A673 (cell line): ENCODE results near the gene TCF20.

Experiments used
- EZH2 ChIP-seq: fragments of 200-600 bp; sonication (generic); IDR thresholded peaks from 2 replicates; pipeline ENCODE4 v1.6.1; 2017; ENCODE audit warnings: borderline replicate concordance, low read depth, mild to moderate bottlenecking, mixed read lengths, antibody characterized with exemption, low read length; ENCODE audit not compliant: poor library complexity, severe bottlenecking
- TF ChIP-seq, protein P1 (sequence below): fragments of 300-800, 200-600 bp; sonication (generic); conservative IDR thresholded peaks from 2 replicates; pipeline ENCODE4 v1.5.1; 2017; ENCODE audit warnings: low read depth, mild to moderate bottlenecking, antibody characterized with exemption, low read length, moderate library complexity, mixed read lengths

DNA sequence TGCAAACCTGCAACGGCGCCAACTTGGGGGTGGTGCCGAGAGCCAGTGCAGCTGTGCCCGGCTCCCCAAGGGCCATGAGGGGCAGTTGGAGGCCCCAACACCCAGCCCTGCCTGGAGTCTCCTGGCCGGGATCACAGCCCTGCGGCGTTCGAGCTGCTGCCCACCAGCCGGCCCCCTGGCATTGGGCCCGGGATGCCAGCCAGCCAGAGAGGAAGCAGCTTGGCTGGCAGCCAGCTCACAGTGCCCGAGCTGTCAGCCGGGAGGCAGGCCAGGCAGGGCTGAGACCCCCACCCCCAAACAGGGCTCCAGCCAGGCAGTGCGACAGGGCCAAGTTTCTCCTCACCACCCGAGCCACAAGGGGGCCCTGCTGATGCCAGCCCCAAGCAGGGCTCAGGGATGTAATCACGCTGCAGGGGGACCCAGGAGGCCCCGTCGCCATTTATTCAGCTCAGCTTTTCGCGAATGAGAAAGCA lies 26.0 kb upstream of the TCF20 start:
- TF ChIP-seq, protein P1, sequence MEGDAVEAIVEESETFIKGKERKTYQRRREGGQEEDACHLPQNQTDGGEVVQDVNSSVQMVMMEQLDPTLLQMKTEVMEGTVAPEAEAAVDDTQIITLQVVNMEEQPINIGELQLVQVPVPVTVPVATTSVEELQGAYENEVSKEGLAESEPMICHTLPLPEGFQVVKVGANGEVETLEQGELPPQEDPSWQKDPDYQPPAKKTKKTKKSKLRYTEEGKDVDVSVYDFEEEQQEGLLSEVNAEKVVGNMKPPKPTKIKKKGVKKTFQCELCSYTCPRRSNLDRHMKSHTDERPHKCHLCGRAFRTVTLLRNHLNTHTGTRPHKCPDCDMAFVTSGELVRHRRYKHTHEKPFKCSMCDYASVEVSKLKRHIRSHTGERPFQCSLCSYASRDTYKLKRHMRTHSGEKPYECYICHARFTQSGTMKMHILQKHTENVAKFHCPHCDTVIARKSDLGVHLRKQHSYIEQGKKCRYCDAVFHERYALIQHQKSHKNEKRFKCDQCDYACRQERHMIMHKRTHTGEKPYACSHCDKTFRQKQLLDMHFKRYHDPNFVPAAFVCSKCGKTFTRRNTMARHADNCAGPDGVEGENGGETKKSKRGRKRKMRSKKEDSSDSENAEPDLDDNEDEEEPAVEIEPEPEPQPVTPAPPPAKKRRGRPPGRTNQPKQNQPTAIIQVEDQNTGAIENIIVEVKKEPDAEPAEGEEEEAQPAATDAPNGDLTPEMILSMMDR = peak; percentile 66
- TF ChIP-seq EZH2 = no peak
